ENCODE data around the gene CLCF1.

Gene CLCF1

DNA sequence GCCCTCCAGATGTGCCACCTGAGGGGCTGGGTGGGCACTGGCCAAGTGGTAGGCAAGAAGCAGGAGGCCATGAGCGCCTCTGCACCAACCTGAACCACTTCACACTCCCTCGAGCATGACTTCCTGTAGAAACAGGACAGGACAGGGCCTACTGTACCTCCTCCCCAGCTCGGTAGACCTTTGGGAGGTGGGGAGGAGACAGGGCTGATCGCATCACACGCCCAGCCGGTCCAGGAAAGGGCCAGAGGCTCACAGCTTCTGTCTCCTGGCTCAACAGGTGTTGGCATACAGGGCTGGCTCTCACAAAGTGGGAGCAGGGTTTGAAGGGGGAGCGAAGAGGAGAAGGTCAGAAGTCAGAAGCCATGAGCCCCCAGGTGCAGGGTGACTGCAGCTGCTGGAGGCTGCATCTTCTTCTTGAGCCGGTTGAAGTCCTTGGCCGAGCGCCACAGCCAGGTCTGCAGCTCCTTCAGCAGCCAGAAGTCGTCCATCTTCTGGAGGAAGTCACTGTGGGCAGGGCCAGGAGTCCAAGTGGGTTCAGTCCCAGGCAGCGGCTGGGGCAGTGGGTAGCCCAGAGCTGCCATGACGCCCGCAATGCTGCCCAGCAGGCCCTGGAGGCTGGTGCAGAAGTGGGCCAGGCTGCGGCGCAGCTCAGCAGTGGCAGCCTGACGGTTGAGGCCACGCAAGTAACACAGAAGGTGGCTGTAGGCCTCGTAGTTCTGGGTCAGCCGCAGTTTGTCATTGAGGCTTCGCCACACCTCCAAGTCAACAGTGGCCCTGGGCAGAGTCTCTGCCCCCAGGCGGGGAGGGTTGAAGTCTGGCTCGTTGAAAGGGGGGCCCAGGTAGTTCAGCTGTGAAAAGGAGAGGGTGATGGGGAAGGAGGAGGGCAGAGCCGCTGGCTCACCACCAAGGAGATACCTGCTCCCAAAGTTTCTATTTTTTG is 8.3 kb downstream of the CLCF1 start:
- in situ Hi-C loops (cut with MboI; ENCODE audit: low sequenced_read_pairs): no loop called here

DNA sequence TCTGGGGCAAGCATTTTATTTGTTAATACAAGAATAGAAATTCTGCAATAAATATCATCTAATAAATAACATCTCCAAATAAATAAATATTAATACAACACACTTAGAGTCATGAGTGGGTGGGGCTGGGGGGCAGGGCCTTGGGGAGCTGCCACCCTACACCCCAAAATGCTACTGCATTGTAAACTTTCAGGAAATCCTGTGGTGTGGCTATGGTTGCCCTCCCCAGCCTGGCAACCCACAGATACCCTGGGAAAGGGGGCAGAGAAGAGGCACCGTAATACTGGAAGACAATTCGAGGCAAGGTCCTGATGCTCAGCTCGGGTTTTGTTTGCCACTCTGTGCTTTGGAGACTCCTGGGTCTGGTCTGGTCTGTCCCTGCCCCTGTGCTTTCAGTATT is 9.2 kb downstream of the CLCF1 start:
- in situ Hi-C loops (cut with MboI; ENCODE audit: low sequenced_read_pairs): no loop called here

DNA sequence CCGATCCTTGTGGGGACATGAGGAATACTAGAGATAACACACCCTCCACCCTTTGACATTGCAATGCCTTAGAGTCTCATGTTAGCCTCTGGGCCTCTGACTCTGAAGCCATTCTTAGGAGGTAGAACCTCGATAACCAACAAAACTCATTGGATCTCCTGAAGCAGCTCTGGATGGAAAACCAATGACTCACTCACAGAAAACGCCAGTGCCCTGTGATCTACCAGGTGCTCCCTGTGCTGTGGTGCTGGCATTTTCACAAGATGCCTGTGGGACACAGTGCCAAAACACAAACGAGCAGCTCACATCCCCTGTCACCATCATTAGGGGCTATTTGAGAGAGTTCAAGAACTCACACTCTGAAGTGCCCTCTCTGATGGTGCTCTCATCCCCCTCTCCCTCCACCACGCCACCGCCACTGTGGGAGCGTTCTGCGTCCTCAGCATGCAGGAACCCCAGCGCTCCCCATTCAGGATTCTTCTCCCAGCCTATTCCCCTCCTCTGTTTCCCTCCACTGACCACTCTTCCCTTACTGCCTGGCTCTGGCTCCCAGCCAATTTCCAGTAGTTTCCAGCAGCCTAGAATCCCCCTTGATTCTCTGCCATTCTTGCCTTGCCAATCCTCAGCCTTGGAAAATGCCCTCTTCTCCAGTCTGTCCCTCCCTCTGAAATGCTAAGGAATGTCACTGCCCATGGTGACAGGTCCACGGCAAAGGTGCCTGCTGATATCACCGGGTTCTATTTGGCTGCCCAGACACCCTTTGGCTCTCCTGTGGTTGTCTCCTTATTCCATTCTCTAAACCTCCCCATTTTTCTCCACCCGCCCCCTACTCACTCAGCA is 15.3 kb downstream of the CLCF1 start:
- in situ Hi-C loops (cut with MboI; ENCODE audit: low sequenced_read_pairs): no loop called here

- in situ Hi-C loops (cut with MboI; ENCODE audit: low sequenced_read_pairs): no loop called here
Measured at GRCh38 chr11:67356864-67357561, 16.4 kb downstream of the CLCF1 start.

- in situ Hi-C loops (cut with MboI; ENCODE audit: low sequenced_read_pairs): no loop called here
Measured at GRCh38 chr11:67356387-67356863, 17.0 kb downstream of the CLCF1 start.

GRCh38 chr11:67355794-67356386 is 17.5 kb downstream of the CLCF1 start:
- in situ Hi-C loops (cut with MboI; ENCODE audit: low sequenced_read_pairs): no loop called here

- in situ Hi-C loops (cut with MboI; ENCODE audit: low sequenced_read_pairs): no loop called here
Measured at GRCh38 chr11:67355023-67355793, 18.2 kb downstream of the CLCF1 start.

GRCh38 chr11:67354075-67355022 is 19.0 kb downstream of the CLCF1 start:
- in situ Hi-C loops (cut with MboI; ENCODE audit: low sequenced_read_pairs): no loop called here

GRCh38 chr11:67353317-67354074 is 19.9 kb downstream of the CLCF1 start, which contains the start of gene POLD4:
Gene POLD4, minus strand, starts transcription at chr11:67353546. Its CDS starts 147 bp downstream, at chr11:67353399.
- in situ Hi-C loops (cut with MboI; ENCODE audit: low sequenced_read_pairs): no loop called here

DNA sequence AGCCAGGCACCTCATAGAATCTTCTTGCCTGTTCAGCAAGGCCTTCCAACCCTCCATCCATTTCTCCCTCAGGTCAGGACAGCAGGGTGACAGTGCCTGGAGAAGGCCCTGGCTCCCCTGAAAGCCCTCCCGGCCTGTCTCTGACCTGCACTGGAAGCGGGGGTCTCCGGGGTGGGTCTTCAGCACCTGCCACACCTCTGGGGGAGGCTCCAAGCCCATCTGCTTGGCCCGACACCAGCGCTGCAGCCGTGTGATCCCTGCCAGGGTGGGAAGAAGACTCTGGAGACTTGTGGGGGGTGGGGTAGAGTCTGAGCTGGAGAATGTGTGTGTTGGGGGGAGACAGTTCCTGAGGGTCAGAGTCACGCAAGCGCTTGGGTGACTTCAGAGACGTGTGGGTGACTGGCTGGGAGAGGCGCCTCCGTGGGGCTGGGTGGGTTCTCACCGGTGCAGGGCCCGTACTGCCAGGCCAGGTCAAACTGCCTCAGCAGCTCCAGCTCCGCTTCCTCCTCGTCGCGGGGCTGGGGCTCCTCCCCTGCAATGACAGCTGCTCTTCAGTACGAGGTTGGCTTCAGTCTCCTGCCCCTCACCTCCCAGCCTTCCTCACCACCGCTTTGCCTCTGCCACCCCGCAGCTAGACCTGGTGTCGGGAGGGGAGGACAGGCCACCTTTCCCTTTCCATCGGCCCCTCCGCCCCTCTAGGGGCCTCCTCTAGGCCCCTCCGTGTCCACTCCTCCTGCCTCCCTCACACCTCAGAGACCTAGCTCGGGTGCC is 20.7 kb downstream of the CLCF1 start:
- in situ Hi-C loops (cut with MboI; ENCODE audit: low sequenced_read_pairs): no loop called here

GRCh38 chr11:67351275-67352005 is 22.0 kb downstream of the CLCF1 start:
- in situ Hi-C loops (cut with MboI; ENCODE audit: low sequenced_read_pairs): no loop called here

- in situ Hi-C loops (cut with MboI; ENCODE audit: low sequenced_read_pairs): no loop called here
Measured at GRCh38 chr11:67349928-67350465, 23.4 kb downstream of the CLCF1 start.

DNA sequence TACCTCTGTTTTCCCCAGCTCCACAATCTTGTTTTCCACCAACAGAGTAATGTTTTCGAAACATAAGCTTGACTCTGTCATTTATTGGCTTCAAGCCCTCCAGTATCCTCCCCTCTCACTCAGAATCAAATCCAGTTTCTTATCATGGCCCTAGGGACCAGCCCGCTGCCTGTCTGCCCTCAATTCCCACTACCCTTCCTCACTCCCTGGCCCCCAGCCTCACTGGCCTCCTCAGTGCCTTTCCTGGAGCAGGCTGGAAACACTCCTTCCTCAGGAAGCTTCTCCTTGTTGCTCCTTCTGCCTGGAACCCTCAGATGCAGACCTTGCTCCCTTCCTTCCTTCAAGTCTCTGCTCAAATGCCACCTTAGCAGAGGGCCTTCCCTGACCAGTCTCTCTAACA is 23.9 kb downstream of the CLCF1 start:
- in situ Hi-C loops (cut with MboI; ENCODE audit: low sequenced_read_pairs): no loop called here

DNA sequence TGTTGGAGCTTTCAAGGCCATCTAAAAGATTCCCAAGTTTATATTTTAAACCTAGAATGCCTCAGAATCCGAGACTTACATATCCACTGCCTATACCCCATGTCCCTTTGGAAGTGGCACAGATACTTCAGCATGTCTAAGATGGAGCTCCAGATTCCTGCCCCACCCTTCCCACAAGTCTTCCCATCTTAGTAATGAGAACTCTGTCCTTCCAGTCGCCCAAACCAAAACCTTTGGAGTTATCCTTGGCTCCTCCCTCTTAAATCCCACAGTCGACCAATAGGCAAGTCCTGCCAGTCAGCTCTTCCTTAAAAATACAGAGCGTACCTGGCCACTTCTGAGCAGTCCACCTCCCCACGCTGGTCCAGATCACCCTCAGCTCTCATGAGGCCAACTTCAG is 24.4 kb downstream of the CLCF1 start:
- in situ Hi-C loops (cut with MboI; ENCODE audit: low sequenced_read_pairs): no loop called here

DNA sequence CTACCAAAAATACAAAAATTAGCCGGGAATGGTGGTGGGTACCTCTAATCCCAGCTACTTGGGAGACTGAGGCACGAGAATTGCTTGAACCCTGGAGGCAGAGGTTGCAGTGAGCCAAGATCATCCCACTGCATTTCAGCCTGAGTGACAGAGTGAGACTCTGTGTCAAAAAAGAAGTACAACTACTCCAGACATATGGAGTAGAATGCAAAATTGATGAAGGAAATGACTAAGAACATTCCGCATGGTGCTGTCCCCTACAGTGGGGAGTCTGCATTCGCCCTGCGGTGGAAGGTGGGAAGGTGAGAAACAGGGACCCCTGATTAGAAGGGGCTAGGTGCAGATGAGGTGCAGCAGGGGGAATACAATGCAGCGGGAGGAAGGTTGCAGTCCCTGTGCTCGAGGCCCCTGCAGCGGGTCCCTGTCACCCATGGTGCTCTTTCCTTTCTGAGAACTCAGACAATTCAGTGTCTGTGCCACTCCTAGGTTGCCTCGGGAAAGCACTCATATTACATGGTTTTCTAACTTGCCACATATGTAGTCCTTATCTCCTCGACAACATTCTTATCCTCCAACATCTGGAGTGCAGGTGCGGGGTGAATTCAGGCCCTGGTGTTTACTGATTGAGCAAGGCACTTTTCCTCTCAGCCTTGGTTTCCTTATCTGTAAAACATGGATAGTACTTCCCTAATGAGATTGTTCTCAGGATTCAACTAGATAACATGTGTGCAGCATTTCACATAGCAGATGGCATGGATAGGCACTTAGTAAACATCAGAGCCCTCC is 25.2 kb downstream of the CLCF1 start:
- in situ Hi-C loops (cut with MboI; ENCODE audit: low sequenced_read_pairs): no loop called here
